ENCODE data around the gene IFNAR1. TPM values are rescaled to one million over a fixed set of nuclear protein-coding genes. Genes with fewer than 3 reads are reported as not detected.
"Not testable (repeated sequence)": the region's sequence is repeated elsewhere in the genome, so short reads cannot be mapped to it uniquely, and the experiment has no call there.

The IFNAR1 gene
- polyA plus RNA-seq, 1 experiment, result 11.4 TPM

DNA sequence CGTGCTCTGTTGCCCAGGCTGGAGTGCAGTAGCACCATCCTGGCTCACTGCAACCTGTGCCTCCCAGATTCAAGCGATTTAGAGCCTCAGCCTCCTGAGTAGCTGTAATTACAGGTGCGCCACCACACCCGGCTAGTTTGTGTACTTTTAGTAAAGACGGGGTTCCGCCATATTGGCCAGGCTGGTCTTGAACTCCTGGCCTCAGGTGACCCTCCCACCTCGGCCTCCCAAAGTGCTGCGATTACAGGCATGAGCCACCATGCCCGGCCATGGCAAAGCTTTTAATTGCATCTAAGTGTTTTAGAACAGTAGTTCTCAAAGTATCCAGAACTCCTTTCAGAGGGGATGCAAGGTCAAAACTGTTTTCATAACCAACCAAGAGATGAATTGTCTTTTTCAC lies 53.3 kb downstream of the IFNAR1 start:
- H3K4me3 ChIP-seq (ENCODE audit: low read depth, low read length), result no peak overlapping the region
- CTCF ChIA-PET, result interaction anchor here (0.9 to 3.7 kb wide), 4 partner anchors 17 to 181 kb away, joined by 3 to 25 read pairs (median 6); no protein-coding TSS in a partner anchor
- H3K36me3 ChIP-seq (ENCODE audit: control insufficient read depth, insufficient read depth, low read length), result no peaks in the 10 kb centered on the region
- TF ChIP-seq, protein P1, sequence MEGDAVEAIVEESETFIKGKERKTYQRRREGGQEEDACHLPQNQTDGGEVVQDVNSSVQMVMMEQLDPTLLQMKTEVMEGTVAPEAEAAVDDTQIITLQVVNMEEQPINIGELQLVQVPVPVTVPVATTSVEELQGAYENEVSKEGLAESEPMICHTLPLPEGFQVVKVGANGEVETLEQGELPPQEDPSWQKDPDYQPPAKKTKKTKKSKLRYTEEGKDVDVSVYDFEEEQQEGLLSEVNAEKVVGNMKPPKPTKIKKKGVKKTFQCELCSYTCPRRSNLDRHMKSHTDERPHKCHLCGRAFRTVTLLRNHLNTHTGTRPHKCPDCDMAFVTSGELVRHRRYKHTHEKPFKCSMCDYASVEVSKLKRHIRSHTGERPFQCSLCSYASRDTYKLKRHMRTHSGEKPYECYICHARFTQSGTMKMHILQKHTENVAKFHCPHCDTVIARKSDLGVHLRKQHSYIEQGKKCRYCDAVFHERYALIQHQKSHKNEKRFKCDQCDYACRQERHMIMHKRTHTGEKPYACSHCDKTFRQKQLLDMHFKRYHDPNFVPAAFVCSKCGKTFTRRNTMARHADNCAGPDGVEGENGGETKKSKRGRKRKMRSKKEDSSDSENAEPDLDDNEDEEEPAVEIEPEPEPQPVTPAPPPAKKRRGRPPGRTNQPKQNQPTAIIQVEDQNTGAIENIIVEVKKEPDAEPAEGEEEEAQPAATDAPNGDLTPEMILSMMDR (IDR thresholded peaks at IDR 0.05; ENCODE audit: insufficient read depth, low read depth, low read length), result no peak
- DNase-seq (ENCODE audit: low read depth), result no peak
- POLR2A ChIA-PET, result no interaction called here
- no peaks in the 10 kb centered on the region for H3K27me3 ChIP-seq (ENCODE audit: control insufficient read depth, insufficient read depth, low read length)

- H3K36me3 ChIP-seq (ENCODE audit: control insufficient read depth, insufficient read depth, low read length); H3K27me3 ChIP-seq (ENCODE audit: control insufficient read depth, insufficient read depth, low read length); H3K4me3 ChIP-seq (ENCODE audit: low read depth, low read length); DNase-seq (ENCODE audit: low read depth): not testable (repeated sequence)
- CTCF ChIA-PET, result interaction anchor here (0.6 to 3.7 kb wide), 7 partner anchors 11 to 184 kb away, joined by 3 to 25 read pairs (median 3); no protein-coding TSS in a partner anchor
- POLR2A ChIA-PET, result interaction anchor here (0.5 to 0.6 kb wide), 2 partner anchors 9 to 19 kb away, joined by 3 to 5 read pairs; no protein-coding TSS in a partner anchor
Measured at GRCh38 chr21:33379934-33380333, 55.2 kb downstream of the IFNAR1 start.

DNA sequence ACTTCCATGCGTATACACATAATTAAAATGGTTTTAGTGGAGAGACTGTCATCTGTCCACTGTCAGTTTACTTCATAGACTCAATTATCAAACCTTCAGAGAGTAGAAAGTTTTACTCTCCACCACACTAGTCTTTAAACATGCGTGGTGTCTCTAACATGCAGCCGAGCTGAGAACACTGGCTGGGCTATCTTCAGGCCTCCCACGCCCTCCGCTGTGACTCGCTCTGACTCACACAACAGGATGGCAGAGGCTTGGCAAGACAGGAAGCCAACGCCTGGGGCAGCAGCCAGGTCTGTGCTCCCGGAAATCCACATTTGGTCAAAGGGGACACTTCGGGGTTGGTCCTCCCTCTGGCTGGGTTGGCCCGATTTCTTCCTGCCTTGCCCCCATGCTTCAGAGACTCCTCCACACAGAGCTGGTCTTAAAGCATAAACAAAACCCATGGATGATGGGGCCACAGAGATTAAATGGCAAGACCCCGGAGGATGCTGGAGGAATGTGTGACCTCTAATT lies 55.8 kb downstream of the IFNAR1 start:
- Histone ChIP-seq H3K27me3 (ENCODE audit: control insufficient read depth, insufficient read depth, low read length) (no peaks in the 10 kb centered on the region), H3K36me3 (ENCODE audit: control insufficient read depth, insufficient read depth, low read length) (no peaks in the 10 kb centered on the region), H3K4me3 (ENCODE audit: low read depth, low read length) (no peak overlapping the region)
- TF ChIP-seq, protein P1 (IDR thresholded peaks at IDR 0.05; ENCODE audit: insufficient read depth, low read depth, low read length), result no peak
- peak; percentile 81 for DNase-seq (ENCODE audit: low read depth)
- CTCF ChIA-PET, result interaction anchor here (0.6 to 3.7 kb wide), 4 partner anchors 13 to 181 kb away, joined by 3 to 25 read pairs (median 3); no protein-coding TSS in a partner anchor
- POLR2A ChIA-PET, result interaction anchor here (0.6 kb wide), 1 partner anchor 20 kb away, joined by 7 read pairs; no protein-coding TSS in a partner anchor

- CTCF ChIA-PET, result interaction anchor here (1.0 kb wide), 1 partner anchor 14 kb away, joined by 3 read pairs; no protein-coding TSS in a partner anchor
- H3K27me3 ChIP-seq (ENCODE audit: control insufficient read depth, insufficient read depth, low read length); POLR2A ChIA-PET; H3K36me3 ChIP-seq (ENCODE audit: control insufficient read depth, insufficient read depth, low read length); H3K4me3 ChIP-seq (ENCODE audit: low read depth, low read length); DNase-seq (ENCODE audit: low read depth): not testable (repeated sequence)
Measured at GRCh38 chr21:33381381-33381780, 56.6 kb downstream of the IFNAR1 start.

DNA sequence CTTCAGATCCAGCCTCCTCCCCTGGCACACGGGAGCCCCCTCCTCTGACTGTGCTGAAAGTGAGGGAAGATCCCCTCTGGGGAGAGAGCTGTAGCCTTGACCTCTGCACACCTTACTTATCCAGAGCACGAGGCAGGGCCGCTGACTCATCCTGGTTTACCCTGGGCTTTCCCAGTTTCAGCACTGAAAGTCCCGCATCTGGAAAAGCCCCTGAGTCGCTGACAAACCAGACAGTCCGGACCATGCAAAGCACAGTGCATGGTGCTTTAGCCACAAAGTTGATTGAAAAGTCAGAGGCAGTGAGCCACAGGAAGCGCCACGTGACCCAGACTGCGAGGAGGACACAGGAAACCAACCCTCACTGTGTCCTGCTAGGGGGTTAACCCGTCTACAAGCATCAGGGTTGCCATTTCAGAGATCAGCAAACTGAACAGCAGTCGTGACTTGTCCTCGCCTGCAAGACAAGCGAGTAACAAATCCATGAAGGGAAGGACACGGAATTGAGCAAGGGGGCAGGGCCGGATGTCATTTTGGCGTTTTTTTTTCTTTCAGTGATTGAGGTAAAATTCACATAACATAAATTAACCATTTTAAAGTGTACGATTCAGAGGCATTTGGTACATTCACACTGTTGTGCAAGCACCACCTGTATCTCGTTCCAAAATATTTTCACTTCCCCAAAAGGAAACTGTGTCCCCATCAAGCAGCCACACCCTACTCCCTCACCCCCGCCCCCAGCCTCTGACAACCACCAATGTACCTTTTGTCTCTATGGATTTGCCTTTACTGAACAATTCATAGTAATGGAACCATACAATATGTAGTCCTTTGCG lies 58.5 kb downstream of the IFNAR1 start:
- CTCF ChIA-PET, result interaction anchor here (0.6 to 1.3 kb wide), 2 partner anchors 22 to 63 kb away, joined by 4 to 6 read pairs; no protein-coding TSS in a partner anchor

More for the DNA sequence above, 58.5 kb downstream of the IFNAR1 start:
- no peaks in the 10 kb centered on the region for H3K36me3 ChIP-seq (ENCODE audit: control insufficient read depth, insufficient read depth, low read length)
- POLR2A ChIA-PET, result no interaction called here
- TF ChIP-seq, protein P1 (IDR thresholded peaks at IDR 0.05; ENCODE audit: insufficient read depth, low read depth, low read length), result no peak
- no peak overlapping the region for H3K4me3 ChIP-seq (ENCODE audit: low read depth, low read length)
- no peak for DNase-seq (ENCODE audit: low read depth)
- no peaks in the 10 kb centered on the region for H3K27me3 ChIP-seq (ENCODE audit: control insufficient read depth, insufficient read depth, low read length)
